GM10266 (cell line): Measurements from ENCODE around the gene STAT5B.
"Not testable (repeated sequence)": the region's sequence is repeated elsewhere in the genome, so short reads cannot be mapped to it uniquely, and the experiment has no call there.

Experiments used
- DNase-seq: peaks from one replicate; pipeline ENCODE4 v3.0.0; 2012; ENCODE audit errors: extremely low spot score
- CTCF ChIP-seq: IDR thresholded peaks from 2 replicates; pipeline ENCODE4 v1.5.1; 2012; ENCODE audit warnings: mild to moderate bottlenecking, low read depth; ENCODE audit not compliant: control insufficient read depth, insufficient read depth; ENCODE audit errors: missing control alignments

The STAT5B gene

GRCh38 chr17:42305543-42306384 lies 29.6 kb upstream of the STAT5B start:
- TF ChIP-seq CTCF = no peak
- no peak for DNase-seq

GRCh38 chr17:42305031-42305330 lies 28.8 kb upstream of the STAT5B start:
- DNase-seq = not testable (repeated sequence)

- TF ChIP-seq CTCF = no peak
- DNase-seq = no peak
Measured at GRCh38 chr17:42304187-42305030, 28.2 kb upstream of the STAT5B start.

GRCh38 chr17:42303694-42304093 lies 27.5 kb upstream of the STAT5B start:
- no peak for TF ChIP-seq CTCF
- DNase-seq = no peak

GRCh38 chr17:42301022-42301421 lies 24.8 kb upstream of the STAT5B start:
- TF ChIP-seq CTCF = no peak
- no peak for DNase-seq

GRCh38 chr17:42299913-42300312 lies 23.7 kb upstream of the STAT5B start:
- not testable (repeated sequence) for DNase-seq

- not testable (repeated sequence) for DNase-seq
Measured at GRCh38 chr17:42299361-42299760, 23.2 kb upstream of the STAT5B start.

- not testable (repeated sequence) for DNase-seq
Measured at GRCh38 chr17:42297775-42298174, 21.6 kb upstream of the STAT5B start.

- no peak for TF ChIP-seq CTCF
- DNase-seq = no peak
Measured at GRCh38 chr17:42296012-42296411, 19.8 kb upstream of the STAT5B start.
